ENCODE results near the gene LRRC28.

GRCh38 chr15:99409097-99409473 is 157.8 kb downstream of the LRRC28 start:
- TF ChIP-seq PBX3 (CRISPR knock-in tag; IDR thresholded peaks at IDR 0.05), result no peak
- peak; percentile 45 for TF ChIP-seq CTCF (tag by site-specific recombination; IDR thresholded peaks at IDR 0.05)
- TF ChIP-seq ZNF24 (tag by site-specific recombination; IDR thresholded peaks at IDR 0.05), result no peak
- TF ChIP-seq ZBTB1 (tag by site-specific recombination; IDR thresholded peaks at IDR 0.05), result no peak
- no peak for TF ChIP-seq ZNF324 (tag by site-specific recombination; IDR thresholded peaks at IDR 0.05)
- TF ChIP-seq ZNF112 (tag by site-specific recombination; IDR thresholded peaks at IDR 0.05), result no peak
- no peak for TF ChIP-seq ZNF23 (tag by site-specific recombination; IDR thresholded peaks at IDR 0.05; ENCODE audit: borderline replicate concordance)
- TF ChIP-seq MZF1 (tag by site-specific recombination; IDR thresholded peaks at IDR 0.05; ENCODE audit: borderline replicate concordance), result no peak
- no peak for TF ChIP-seq ZNF202 (tag by site-specific recombination; IDR thresholded peaks at IDR 0.05; ENCODE audit: borderline replicate concordance)
- TF ChIP-seq ZNF37A (tag by site-specific recombination; IDR thresholded peaks at IDR 0.05), result no peak
